GM18508 (cell line): ENCODE measurements around the gene PTGR3.

Experiments
- ATAC-seq: cut with Tn5 transposase; IDR thresholded peaks from one replicate; pipeline ENCODE4 v1.9.1; 2021; ENCODE audit warnings: moderate number of reproducible peaks; ENCODE audit not compliant: insufficient read depth, unreplicated experiment

Gene PTGR3

GRCh38 chr18:75209129-75209950, at the start of gene PTGR3:
TSS of gene PTGR3 (minus strand) at chr18:75209139. CDS start at chr18:75209058, 81 bp downstream.
- peak; percentile 25 for ATAC-seq

- no peak for ATAC-seq
Observed at GRCh38 chr18:75257605-75258004, 48.7 kb upstream of the PTGR3 start.

GRCh38 chr18:75256376-75256775, 47.4 kb upstream of the PTGR3 start:
- ATAC-seq: no peak

GRCh38 chr18:75255094-75255493, 46.2 kb upstream of the PTGR3 start:
- ATAC-seq: no peak

- no peak for ATAC-seq
Observed at GRCh38 chr18:75253784-75254183, 44.8 kb upstream of the PTGR3 start.

GRCh38 chr18:75253043-75253442, 44.1 kb upstream of the PTGR3 start:
- no peak for ATAC-seq

GRCh38 chr18:75252136-75252535, 43.2 kb upstream of the PTGR3 start:
- no peak for ATAC-seq

GRCh38 chr18:75251466-75251865, 42.5 kb upstream of the PTGR3 start:
- no peak for ATAC-seq

- ATAC-seq: no peak
Observed at GRCh38 chr18:75250471-75250821, 41.5 kb upstream of the PTGR3 start.

- ATAC-seq: no peak
Observed at GRCh38 chr18:75249672-75250470, 40.9 kb upstream of the PTGR3 start.

- ATAC-seq: no peak
Observed at GRCh38 chr18:75249175-75249518, 40.2 kb upstream of the PTGR3 start.

GRCh38 chr18:75248426-75249174, 39.7 kb upstream of the PTGR3 start:
- ATAC-seq: no peak

GRCh38 chr18:75247611-75248421, 38.9 kb upstream of the PTGR3 start:
- no peak for ATAC-seq

GRCh38 chr18:75246721-75247610, 38.0 kb upstream of the PTGR3 start:
- no peak for ATAC-seq

- ATAC-seq: no peak
Observed at GRCh38 chr18:75244351-75245313, 35.7 kb upstream of the PTGR3 start.

- no peak for ATAC-seq
Observed at GRCh38 chr18:75241705-75242104, 32.8 kb upstream of the PTGR3 start.

- no peak for ATAC-seq
Observed at GRCh38 chr18:75240433-75240832, 31.5 kb upstream of the PTGR3 start.

GRCh38 chr18:75238786-75239185, 29.8 kb upstream of the PTGR3 start:
- no peak for ATAC-seq
